ENCODE results near the gene PDP2. TPM values are rescaled to one million over a fixed set of nuclear protein-coding genes. Genes with fewer than 3 reads are reported as not detected.

Gene PDP2
- total and polyA plus RNA-seq, 10 donors, result 1.0 to 9.6 (median 5.6) TPM

DNA sequence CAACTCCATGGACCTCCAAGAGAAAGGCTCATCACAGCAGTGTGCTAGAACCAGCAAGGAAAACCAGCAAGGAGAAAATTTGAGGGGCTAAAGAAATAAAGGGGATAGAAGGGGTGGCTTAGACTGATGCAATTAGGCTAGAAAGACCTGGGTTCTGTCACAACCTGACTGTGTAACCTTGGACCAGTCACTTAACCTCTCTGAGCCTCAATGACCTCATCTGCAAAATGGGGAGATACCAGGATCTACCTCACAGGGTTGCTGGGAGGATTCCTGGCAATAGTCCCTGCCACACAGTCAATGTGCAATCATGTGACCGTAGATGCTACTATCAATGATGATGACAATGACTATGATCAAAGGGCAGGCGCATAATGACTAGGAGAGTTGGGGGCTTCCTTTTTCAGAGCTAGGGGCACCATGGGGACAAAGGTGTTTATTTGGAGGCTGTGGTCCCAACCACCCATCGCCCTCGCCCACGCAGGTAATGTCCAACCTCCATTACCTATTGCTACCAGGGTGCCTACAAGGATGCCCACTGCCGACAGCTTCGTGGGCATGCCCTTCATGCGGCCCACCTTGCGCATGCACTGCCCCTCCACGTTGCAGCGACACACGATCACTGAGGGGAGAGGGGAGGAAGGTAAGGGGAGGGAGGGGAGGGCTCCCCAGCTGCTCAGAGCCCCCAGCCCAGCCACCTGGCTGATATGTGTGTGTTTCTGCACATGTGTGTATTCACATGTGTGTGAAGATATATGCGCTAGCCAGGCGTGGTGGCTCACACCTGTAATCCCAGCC, 28.6 kb downstream of the PDP2 start:
- Histone ChIP-seq H3K9me3 (no peaks in the 10 kb centered on the region), H3K27me3 (replicated peaks in 1 of 7) (peaks cover 0 to 8% (median 0%) of the 10 kb centered on the region in 7 donors), H3K4me1 (no peaks in the 10 kb centered on the region), H3K27ac (no peak overlapping the region), H3K4me3 (no peak overlapping the region), H3K36me3 (no peaks in the 10 kb centered on the region)
- 88 to 92% (median 92%) methylated on average over 14 of the region's 14 CpGs for WGBS, 5 donors
- peak; percentile 55 for DNase-seq
- intact Hi-C loops (cut with DNase I; ENCODE audit: low total_unique reads), result no loop called here
- TF ChIP-seq, protein P1, sequence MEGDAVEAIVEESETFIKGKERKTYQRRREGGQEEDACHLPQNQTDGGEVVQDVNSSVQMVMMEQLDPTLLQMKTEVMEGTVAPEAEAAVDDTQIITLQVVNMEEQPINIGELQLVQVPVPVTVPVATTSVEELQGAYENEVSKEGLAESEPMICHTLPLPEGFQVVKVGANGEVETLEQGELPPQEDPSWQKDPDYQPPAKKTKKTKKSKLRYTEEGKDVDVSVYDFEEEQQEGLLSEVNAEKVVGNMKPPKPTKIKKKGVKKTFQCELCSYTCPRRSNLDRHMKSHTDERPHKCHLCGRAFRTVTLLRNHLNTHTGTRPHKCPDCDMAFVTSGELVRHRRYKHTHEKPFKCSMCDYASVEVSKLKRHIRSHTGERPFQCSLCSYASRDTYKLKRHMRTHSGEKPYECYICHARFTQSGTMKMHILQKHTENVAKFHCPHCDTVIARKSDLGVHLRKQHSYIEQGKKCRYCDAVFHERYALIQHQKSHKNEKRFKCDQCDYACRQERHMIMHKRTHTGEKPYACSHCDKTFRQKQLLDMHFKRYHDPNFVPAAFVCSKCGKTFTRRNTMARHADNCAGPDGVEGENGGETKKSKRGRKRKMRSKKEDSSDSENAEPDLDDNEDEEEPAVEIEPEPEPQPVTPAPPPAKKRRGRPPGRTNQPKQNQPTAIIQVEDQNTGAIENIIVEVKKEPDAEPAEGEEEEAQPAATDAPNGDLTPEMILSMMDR (IDR thresholded peaks at IDR 0.05 in 8 of 11, conservative IDR thresholded peaks at IDR 0.05 in 3 of 11), result no peak

DNA sequence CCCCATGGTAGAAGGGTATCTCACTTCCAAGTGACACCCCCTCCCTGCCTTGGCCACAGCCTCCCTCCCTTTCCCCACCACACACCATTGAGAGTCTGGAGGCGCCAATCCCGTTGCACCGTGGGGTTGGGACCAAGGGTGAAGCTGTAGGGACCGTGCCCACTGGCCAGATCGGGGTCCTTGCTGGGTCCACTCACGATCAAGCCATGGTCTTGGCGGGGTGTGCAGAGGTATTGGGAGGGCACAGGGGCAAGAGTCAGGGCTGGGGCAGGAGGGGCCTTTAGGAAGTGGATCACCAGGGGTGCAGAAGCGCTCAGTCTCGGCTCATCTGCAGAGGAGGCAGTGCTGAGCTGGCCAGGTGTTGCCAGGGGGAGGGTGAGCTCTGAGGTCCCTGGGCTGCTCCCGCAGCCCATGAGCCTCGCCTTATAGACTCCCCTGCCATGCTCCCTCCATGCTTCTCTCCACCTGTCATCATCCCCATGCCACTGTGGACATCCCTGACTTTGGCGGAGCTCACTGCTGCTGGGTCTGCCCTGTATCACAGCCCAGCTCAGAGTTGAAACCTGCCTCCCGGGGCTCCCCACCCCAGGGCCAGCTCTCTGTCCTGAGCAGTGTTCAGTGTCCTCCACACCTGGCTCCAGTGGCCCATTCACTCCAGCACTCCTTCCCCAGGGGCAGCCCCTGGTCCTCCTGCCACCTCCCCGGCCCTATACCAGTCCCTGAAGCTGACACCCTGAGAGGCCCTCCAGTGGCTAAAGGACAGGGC, 30.0 kb downstream of the PDP2 start:
- DNase-seq, result peak; percentile 55
- 78 to 85% (median 82%) methylated on average over 12 to 14 of the region's 14 CpGs for WGBS, 5 donors
- intact Hi-C loops (cut with DNase I; ENCODE audit: low total_unique reads), result no loop called here
- Histone ChIP-seq H3K36me3 (no peaks in the 10 kb centered on the region), H3K4me3 (no peak overlapping the region), H3K27ac (no peak overlapping the region), H3K4me1 (no peaks in the 10 kb centered on the region), H3K27me3 (replicated peaks in 1 of 7) (peaks cover 0 to 8% (median 0%) of the 10 kb centered on the region in 7 donors), H3K9me3 (no peaks in the 10 kb centered on the region)
- TF ChIP-seq POLR2A (IDR thresholded peaks at IDR 0.05) (no peak), POLR2AphosphoS5 (IDR thresholded peaks at IDR 0.05) (no peak)
- TF ChIP-seq, protein P1 (IDR thresholded peaks at IDR 0.05 in 8 of 11, conservative IDR thresholded peaks at IDR 0.05 in 3 of 11), result no peak

GRCh38 chr16:66911112-66911511, 30.8 kb downstream of the PDP2 start:
- Histone ChIP-seq H3K4me1 (no peaks in the 10 kb centered on the region), H3K4me3 (no peak overlapping the region), H3K27ac (no peak overlapping the region), H3K9me3 (no peaks in the 10 kb centered on the region), H3K36me3 (no peaks in the 10 kb centered on the region), H3K27me3 (replicated peaks in 1 of 7) (peaks cover 0 to 10% (median 0%) of the 10 kb centered on the region in 7 donors)
- TF ChIP-seq, protein P1 (IDR thresholded peaks at IDR 0.05 in 8 of 11, conservative IDR thresholded peaks at IDR 0.05 in 3 of 11), result no peak
- no peak for TF ChIP-seq POLR2AphosphoS5 (IDR thresholded peaks at IDR 0.05)
- no peak for TF ChIP-seq POLR2A (IDR thresholded peaks at IDR 0.05)
- 78 to 87% (median 81%) methylated on average over 4 to 5 of the region's 5 CpGs for WGBS, 5 donors
- intact Hi-C loops (cut with DNase I; ENCODE audit: low total_unique reads), result no loop called here
- DNase-seq, result no peak

- intact Hi-C loops (cut with DNase I; ENCODE audit: low total_unique reads), result no loop called here
- no peak for DNase-seq
- no peaks in the 10 kb centered on the region for H3K9me3 ChIP-seq
- H3K4me1 ChIP-seq, result no peaks in the 10 kb centered on the region
- H3K4me3 ChIP-seq, result no peak overlapping the region
- WGBS, 5 donors, result 88 to 97% (median 93%) methylated on average over 4 to 8 of the region's 8 CpGs
- H3K36me3 ChIP-seq, result no peaks in the 10 kb centered on the region
- no peak overlapping the region for H3K27ac ChIP-seq
- H3K27me3 ChIP-seq (replicated peaks in 1 of 7), result peaks cover 0 to 12% (median 0%) of the 10 kb centered on the region in 7 donors
- TF ChIP-seq POLR2AphosphoS5 (IDR thresholded peaks at IDR 0.05) (no peak), POLR2A (IDR thresholded peaks at IDR 0.05) (no peak)
- TF ChIP-seq, protein P1 (IDR thresholded peaks at IDR 0.05 in 8 of 11, conservative IDR thresholded peaks at IDR 0.05 in 3 of 11), result no peak
These were observed 31.5 kb downstream of the PDP2 start for GRCh38 chr16:66911801-66912200.
